K562 (cell line): ENCODE data around the gene RAVER2. TPM values are rescaled to one million over a fixed set of nuclear protein-coding genes. Genes with fewer than 3 reads are reported as not detected.

Experiments used
- ATAC-seq: fragments of 200-7000 bp; cut with Tn5 transposase; 3 replicates; pipeline ENCODE4 v1.9.1; 2020; ENCODE audit warnings: moderate library complexity
- BruUV-seq: library from RNA; stranded (reverse); fragments of 400-500 nt; replicated peaks from 2 replicates; lab custom pipeline; 2021; lab: Mats Ljungman, UMichigan
- CTCF ChIA-PET: fragments of 300-600 bp; formaldehyde crosslinking; extraction: SDS; loops from one replicate; lab custom pipeline; 2021; ENCODE audit warnings: low intra/inter-chr PET ratio; lab: Yijun Ruan, JAX
- POLR2A ChIA-PET: fragments of 300-600, 350-650 bp; sonication (Branson Sonifier 250); formaldehyde crosslinking; extraction: SDS; loops from one replicate; lab custom pipeline; 2021; ENCODE audit warnings: antibody characterized with exemption, inconsistent platforms; lab: Yijun Ruan, JAX
- DNase-seq, 4 experiments: peaks; one replicate each; pipeline versions ENCODE4 v3.0.0 to v3.0.0-alpha.2; 2011 to 2018; ENCODE audit warnings: low spot score in 3 of 4, mixed read lengths in 3 of 4; ENCODE audit errors: extremely low read depth in 1 of 4
- FAIRE-seq: peaks from 2 replicates; lab custom pipeline; 2011; peaks lifted over from hg19 to GRCh38; lab: Jason Lieb, UNC
- H2AFZ ChIP-seq: 2 replicates; pipeline ENCODE4 v1.6.0; 2011; ENCODE audit warnings: low read depth, low read length, control low read depth, inconsistent platforms
- H3K27ac ChIP-seq: fragments of 200-600 bp; 3 replicates; pipeline ENCODE4 v1.8.0; 2011; ENCODE audit warnings: low read depth, mild to moderate bottlenecking, control low read depth, inconsistent platforms, low read length, moderate library complexity, mixed read lengths; ENCODE audit errors: extremely low read depth
- H3K27me3 ChIP-seq, 2 experiments: fragments of 300-600 bp in 1 of 2; 2 replicates in 1 of 2; 3 replicates in 1 of 2; pipeline versions ENCODE4 v1.6.0 to v1.8.0; 2011; ENCODE audit warnings: inconsistent platforms in 2 of 2, low read length in 2 of 2, mild to moderate bottlenecking in 1 of 2, mixed read lengths in 1 of 2, moderate library complexity in 1 of 2; ENCODE audit not compliant: control insufficient read depth in 2 of 2, insufficient read depth in 2 of 2
- H3K36me3 ChIP-seq: fragments of 300-600 bp; 3 replicates; pipeline ENCODE4 v1.8.0; 2011; ENCODE audit warnings: mild to moderate bottlenecking, low read length, inconsistent platforms; ENCODE audit not compliant: control insufficient read depth, insufficient read depth
- H3K4me1 ChIP-seq, 2 experiments: fragments of 200-600 bp in 1 of 2; replicated peaks in 1 of 2; 2 replicates in 1 of 2; 3 replicates in 1 of 2; pipeline versions ENCODE4 v1.5.1 to v1.8.0; 2011; ENCODE audit warnings: inconsistent platforms in 2 of 2, low read length in 2 of 2, mild to moderate bottlenecking in 1 of 2, mixed read lengths in 1 of 2, moderate library complexity in 1 of 2; ENCODE audit not compliant: control insufficient read depth in 2 of 2, insufficient read depth in 2 of 2
- H3K4me2 ChIP-seq: 2 replicates; pipeline ENCODE4 v1.6.1; 2011; ENCODE audit warnings: low read length, control low read depth, inconsistent platforms, mixed read lengths; ENCODE audit not compliant: insufficient read depth
- H3K4me3 ChIP-seq: fragments of 200-600 bp; sonication (generic), shearing (Covaris generic); 2 replicates; pipeline ENCODE4 v1.5.1; 2016; ENCODE audit warnings: control low read depth, inconsistent platforms
- H3K79me2 ChIP-seq: fragments of 200-600 bp; 3 replicates; pipeline ENCODE4 v1.8.0; 2011; ENCODE audit warnings: low read length, inconsistent platforms; ENCODE audit not compliant: control insufficient read depth, insufficient read depth
- H3K9ac ChIP-seq, 2 experiments: 2 replicates each; pipeline versions ENCODE4 v1.6.0 to v1.6.1; 2011; ENCODE audit warnings: low read depth in 2 of 2, low read length in 2 of 2, control low read depth in 1 of 2, inconsistent platforms in 1 of 2, mild to moderate bottlenecking in 1 of 2, mixed read lengths in 1 of 2; ENCODE audit not compliant: insufficient read depth in 1 of 2
- H3K9me1 ChIP-seq: one replicate; pipeline ENCODE4 v1.6.0; 2011; ENCODE audit warnings: inconsistent platforms, mild to moderate bottlenecking, low read length, moderate library complexity; ENCODE audit not compliant: control insufficient read depth, insufficient read depth
- H3K9me3 ChIP-seq: replicated peaks from 2 replicates; pipeline ENCODE4 v1.5.1; 2011; ENCODE audit warnings: low read depth, low read length, inconsistent platforms; ENCODE audit not compliant: control insufficient read depth, insufficient read depth
- H4K20me1 ChIP-seq: replicated peaks from 2 replicates; pipeline ENCODE4 v1.6.1; 2011; ENCODE audit warnings: low read length, inconsistent platforms, mixed read lengths; ENCODE audit not compliant: control insufficient read depth, insufficient read depth
- CUX1 ChIP-seq: fragments of 200-800 bp; sonication (Bioruptor generic); IDR thresholded peaks from 2 replicates; pipeline ENCODE4 v1.6.1; 2016; ENCODE audit warnings: missing genetic modification characterization, missing compliant biosample characterization
- CXXC5 ChIP-seq: fragments of 250-450 bp; sonication (Bioruptor Pico); IDR thresholded peaks from 2 replicates; pipeline ENCODE4 v1.8.0; 2022; ENCODE audit warnings: inconsistent platforms, mild to moderate bottlenecking, moderate library complexity
- FOXJ3 ChIP-seq: sonication (generic); formaldehyde crosslinking; IDR thresholded peaks from 2 replicates; pipeline ENCODE4 v1.4.0; 2020; ENCODE audit warnings: mild to moderate bottlenecking, missing genetic modification reagents
- JUND ChIP-seq, 2 experiments: IDR thresholded peaks; 2 replicates in 1 of 2; 3 replicates in 1 of 2; pipeline ENCODE4 v1.6.1; 2011; ENCODE audit warnings: borderline replicate concordance in 2 of 2, low read depth in 2 of 2, low read length in 2 of 2, improper control_type of control experiment in 1 of 2, missing biosample characterization in 1 of 2, missing genetic modification characterization in 1 of 2, missing genetic modification reagents in 1 of 2
- SNAPC5 ChIP-seq: fragments of 250-450 bp; sonication (Bioruptor Pico); IDR thresholded peaks from 2 replicates; pipeline ENCODE4 v1.8.0; 2021; ENCODE audit warnings: moderate library complexity, mild to moderate bottlenecking, inconsistent platforms
- ZBTB2 ChIP-seq: fragments of 450-650 bp; IDR thresholded peaks from 2 replicates; pipeline ENCODE4 v1.6.1; 2016; ENCODE audit warnings: antibody characterized with exemption
- ZNF76 ChIP-seq: fragments of 250-450 bp; sonication (Bioruptor Pico); IDR thresholded peaks from 2 replicates; pipeline ENCODE4 v1.4.0; 2020; ENCODE audit warnings: mild to moderate bottlenecking, moderate library complexity, borderline replicate concordance
- WGBS: fragments of 100-300 bp; shearing (Covaris generic); methylation state at CpG from one replicate; pipeline ENCODE4 v1.1.6; 2016; ENCODE audit warnings: low coverage, mixed read lengths; ENCODE audit not compliant: insufficient coverage; ENCODE audit errors: missing lambda C conversion rate; 5-methylcytosine and 5-hydroxymethylcytosine counted together
- in situ Hi-C: fragments of 300-500 bp; cut with MboI; formaldehyde crosslinking; loops from 4 replicates; pipeline ENCODE4 v1.15.0; 2018; ENCODE audit warnings: inconsistent platforms, mixed read lengths
- intact Hi-C: fragments of 100-400 bp; cut with micrococcal nuclease; formaldehyde crosslinking; loops from 2 replicates; pipeline ENCODE4 v1.14.2; 2022
- polyA plus RNA-seq, 8 experiments: library from polyadenylated mRNA; depleted of rRNA in 4 of 8; stranded (reverse) in 5 of 8; unstranded in 3 of 8; fragments of >200 nt; fragmentation: Nextera tagmentation in 2 of 8; fragmentation: Illumina TruSeq in 1 of 8; extraction: Ambion mirVana in 2 of 8; extraction: Trizol in 1 of 8; gene quantifications; 2 replicates each; pipeline versions ENCODE4 v1.2.1 to v1.2.3, GENCODE V29; 2011 to 2014; ENCODE audit warnings: inconsistent platforms in 1 of 8, missing spikeins in 1 of 8
- total RNA-seq, 7 experiments: library from RNA; depleted of rRNA in 6 of 7; stranded (reverse); fragments of >200 nt in 6 of 7; fragmentation: Illumina TruSeq in 2 of 7; extraction: Trizol in 2 of 7; gene quantifications; 2 replicates each; pipeline versions ENCODE4 v1.2.1 to v1.2.3, GENCODE V29; 2011 to 2021; ENCODE audit warnings: low replicate concordance in 1 of 7

RAVER2 gene
- total and polyA plus RNA-seq, 9 of the 15 experiments (the other 6 are each of a cell fraction or from before 2014, with no cell fraction given): 1.8 to 6.1 (median 4.4) TPM

- no peak for TF ChIP-seq CUX1
- TF ChIP-seq SNAPC5: no peak
Observed at GRCh38 chr1:64878931-64879611, 134.2 kb downstream of the RAVER2 start (continued).

GRCh38 chr1:64880449-64880848 lies 135.6 kb downstream of the RAVER2 start:
- Histone ChIP-seq H3K9ac (no peak overlapping the region), H3K27ac (no peak overlapping the region), H3K9me3 (no peaks in the 10 kb centered on the region), H3K9me1 (no peaks in the 10 kb centered on the region), H3K4me1 (peaks cover 0 to 12% of the 10 kb centered on the region in 2 experiments; a peak in 3 of 5 replicates), H3K27me3 (no peaks in the 10 kb centered on the region), H3K4me3 (no peak overlapping the region), H3K79me2 (no peaks in the 10 kb centered on the region), H3K4me2 (no peak overlapping the region), H4K20me1 (no peaks in the 10 kb centered on the region), H3K36me3 (peaks cover 36% of the 10 kb centered on the region; the same call in 2 of the 3 replicates), H2AFZ (no peak overlapping the region)
- FAIRE-seq (no peak), ATAC-seq (no peak), DNase-seq (no peak)
- CTCF ChIA-PET: no interaction called here
- POLR2A ChIA-PET: interaction anchor here (0.6 to 2.6 kb wide), 3 partner anchors 13 to 532 kb away, joined by 3 to 7 read pairs (median 3); no protein-coding TSS in a partner anchor
- WGBS: 91% methylated on average over 4 of the region's 4 CpGs
- no TSS peak for BruUV-seq
- in situ Hi-C loops: no loop called here
- intact Hi-C loops: no loop called here
- no peak for TF ChIP-seq JUND (IDR thresholded peaks at IDR 0.05; ENCODE audit: borderline replicate concordance, low read depth, low read length)
- no peak for TF ChIP-seq JUND (tag; IDR thresholded peaks at IDR 0.05; ENCODE audit: borderline replicate concordance, low read depth, low read length)
- no peak for TF ChIP-seq FOXJ3 (CRISPR knock-in tag)
- no peak for TF ChIP-seq CXXC5 (CRISPR knock-in tag)
- no peak for TF ChIP-seq ZBTB2
- no peak for TF ChIP-seq ZNF76 (CRISPR knock-in tag)
